GM12892 (cell line): ENCODE results near the gene CYB5R3.

Experiments
- DNase-seq: peaks from one replicate; pipeline ENCODE4 v3.0.0; 2011; ENCODE audit not compliant: insufficient read length
- FAIRE-seq: peaks from 2 replicates; lab custom pipeline; 2011; peaks lifted over from hg19 to GRCh38; lab: Jason Lieb, UNC
- POLR2A ChIP-seq: IDR thresholded peaks from 2 replicates; pipeline ENCODE4 v1.6.1; 2011; ENCODE audit warnings: low read depth, low read length, control low read depth
- POLR2AphosphoS5 ChIP-seq: IDR thresholded peaks from 2 replicates; pipeline ENCODE4 v1.6.1; 2011; ENCODE audit warnings: low read depth, low read length, control low read depth
- TAF1 ChIP-seq: IDR thresholded peaks from 2 replicates; pipeline ENCODE4 v1.6.1; 2011; ENCODE audit warnings: low read depth, mild to moderate bottlenecking, control low read depth, low read length, borderline replicate concordance

Gene CYB5R3

GRCh38 chr22:42642806-42643633, 6.2 kb downstream of the CYB5R3 start:
- DNase-seq (no peak), FAIRE-seq (peak; percentile 83)
- no peak for TF ChIP-seq POLR2A
- TF ChIP-seq POLR2AphosphoS5 = no peak
- no peak for TF ChIP-seq TAF1

DNA sequence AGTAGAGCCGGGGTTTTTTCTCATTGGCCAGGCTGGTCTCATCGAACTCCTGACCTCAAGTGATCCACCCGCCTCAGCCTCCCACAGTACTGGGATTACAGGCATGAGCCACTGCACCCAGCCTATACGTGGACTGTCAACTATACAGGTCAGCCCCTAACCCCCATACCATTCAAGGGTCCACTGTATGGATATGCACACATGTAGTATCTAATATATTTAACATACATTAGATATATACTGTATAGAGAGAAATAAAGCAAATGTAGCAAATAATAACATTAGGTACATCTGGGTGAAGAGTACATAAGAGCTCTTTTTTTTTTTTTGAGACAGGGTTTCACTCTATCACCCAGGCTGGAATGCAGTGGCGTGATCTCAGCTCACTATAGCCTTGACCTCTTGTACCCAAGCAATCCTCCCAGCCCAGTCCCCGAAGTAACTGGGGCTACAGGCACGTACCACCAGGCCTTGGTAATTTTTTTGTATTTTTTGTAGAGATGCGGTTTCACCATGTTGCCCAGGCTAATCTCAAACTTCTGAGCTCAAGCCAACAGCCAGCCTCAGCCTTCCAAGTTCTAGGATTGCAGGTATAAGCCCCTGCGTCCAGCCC, 7.3 kb downstream of the CYB5R3 start:
- no peak for FAIRE-seq
- TF ChIP-seq POLR2AphosphoS5 = no peak
- TF ChIP-seq TAF1 = no peak
- TF ChIP-seq POLR2A = no peak
- no peak for DNase-seq

GRCh38 chr22:42639541-42640241, 9.5 kb downstream of the CYB5R3 start:
- no peak for DNase-seq
- TF ChIP-seq POLR2A (no peak), TAF1 (no peak), POLR2AphosphoS5 (no peak)
- no peak for FAIRE-seq

DNA sequence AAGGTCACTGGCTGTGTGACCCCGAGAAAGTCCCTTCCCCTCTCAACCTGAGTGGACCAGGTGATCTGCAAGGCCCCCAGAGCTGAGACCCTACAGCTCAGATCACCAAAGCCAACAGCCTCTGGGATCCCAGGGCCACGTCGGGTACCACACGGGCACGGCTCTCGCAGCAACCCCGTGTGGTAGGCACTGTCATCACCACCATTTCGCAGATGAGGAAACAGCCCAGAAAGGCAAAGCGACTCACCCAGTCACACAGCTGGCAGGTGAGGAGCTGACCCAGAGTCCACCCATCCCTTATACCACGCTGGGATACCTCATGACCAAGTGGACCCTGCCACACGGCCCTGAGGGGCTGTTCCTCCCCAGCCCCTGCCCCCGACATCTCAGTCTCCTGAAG, 11.6 kb downstream of the CYB5R3 start:
- FAIRE-seq (no peak), DNase-seq (no peak)
- TF ChIP-seq POLR2AphosphoS5 (no peak), TAF1 (no peak), POLR2A (no peak)

GRCh38 chr22:42636506-42636905, 12.7 kb downstream of the CYB5R3 start:
- no peak for DNase-seq
- no peak for TF ChIP-seq POLR2A
- no peak for TF ChIP-seq TAF1
- no peak for TF ChIP-seq POLR2AphosphoS5
- no peak for FAIRE-seq

- FAIRE-seq (no peak), DNase-seq (no peak)
- TF ChIP-seq POLR2A (no peak), POLR2AphosphoS5 (no peak), TAF1 (no peak)
Measured at GRCh38 chr22:42635531-42635930, 13.7 kb downstream of the CYB5R3 start.

DNA sequence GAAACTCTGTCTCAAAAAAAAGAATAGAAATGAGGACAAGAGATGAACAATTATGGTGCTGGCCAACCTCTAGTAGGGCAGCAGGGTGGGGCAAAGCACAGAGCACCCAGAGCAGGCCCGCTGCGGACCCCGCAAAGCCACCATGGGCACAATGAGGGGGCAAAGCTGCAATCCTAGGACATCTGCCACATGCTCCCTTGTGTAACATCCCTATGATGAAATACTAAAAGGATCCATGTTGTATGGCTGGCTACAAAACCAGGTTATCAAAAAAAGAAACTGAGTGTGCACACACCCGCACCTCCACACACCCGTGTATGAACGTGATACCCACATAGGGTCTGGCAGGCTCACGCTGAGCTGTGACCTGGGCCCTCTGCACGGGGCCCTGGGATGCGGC, 16.2 kb downstream of the CYB5R3 start:
- no peak for DNase-seq

DNA sequence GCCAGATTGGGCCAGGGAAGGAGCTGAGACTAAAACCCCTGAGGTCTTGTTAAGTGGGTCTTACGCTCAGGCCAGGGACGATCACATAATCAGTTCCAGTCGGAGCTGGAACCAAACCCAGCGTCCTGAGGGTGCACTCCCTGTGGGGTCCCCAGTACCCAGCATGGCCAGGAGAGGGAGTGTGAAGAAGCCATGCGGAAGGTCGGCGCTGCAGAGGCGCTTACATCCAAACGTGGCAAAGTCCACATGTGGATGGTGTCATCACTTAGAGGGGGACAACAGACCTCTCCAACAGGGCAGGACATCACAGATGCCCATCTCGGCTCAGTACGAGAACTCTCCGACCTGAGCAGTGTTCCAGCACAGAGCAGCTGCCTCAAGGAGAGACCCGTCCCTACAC, 17.1 kb downstream of the CYB5R3 start:
- TF ChIP-seq TAF1 (no peak), POLR2AphosphoS5 (no peak)
- peak; percentile 31 for DNase-seq
- no peak for FAIRE-seq

More for the DNA sequence above, 16.2 kb downstream of the CYB5R3 start:
- TF ChIP-seq POLR2AphosphoS5 = no peak
- no peak for TF ChIP-seq POLR2A
- TF ChIP-seq TAF1 = no peak
- FAIRE-seq = no peak

- no peak for TF ChIP-seq POLR2AphosphoS5
- no peak for TF ChIP-seq POLR2A
- TF ChIP-seq TAF1 = no peak
- no peak for FAIRE-seq
- DNase-seq = peak; percentile 20
Measured at GRCh38 chr22:42630901-42631602, 18.1 kb downstream of the CYB5R3 start.

DNA sequence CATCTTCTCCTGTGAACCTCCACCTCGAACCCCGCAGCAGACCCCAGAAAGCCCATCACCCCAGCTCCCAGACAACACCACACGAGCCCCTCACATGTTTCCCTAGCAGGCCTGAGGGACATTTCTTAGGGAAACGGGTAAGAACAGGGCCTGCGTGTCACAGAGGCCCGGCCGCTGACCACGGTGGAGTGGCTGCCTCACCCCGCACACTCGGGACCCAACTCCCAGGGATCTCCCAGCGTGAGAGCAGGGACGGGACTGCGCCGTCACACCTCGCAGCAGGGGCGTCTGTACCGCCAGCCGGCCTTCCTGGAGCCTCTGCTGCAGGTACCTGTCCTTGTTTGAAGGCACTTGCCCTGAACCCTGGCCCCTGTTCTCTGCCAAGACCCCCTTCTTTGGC, 19.0 kb downstream of the CYB5R3 start:
- FAIRE-seq (no peak), DNase-seq (no peak)
- TF ChIP-seq POLR2AphosphoS5 (no peak), TAF1 (no peak), POLR2A (no peak)

DNA sequence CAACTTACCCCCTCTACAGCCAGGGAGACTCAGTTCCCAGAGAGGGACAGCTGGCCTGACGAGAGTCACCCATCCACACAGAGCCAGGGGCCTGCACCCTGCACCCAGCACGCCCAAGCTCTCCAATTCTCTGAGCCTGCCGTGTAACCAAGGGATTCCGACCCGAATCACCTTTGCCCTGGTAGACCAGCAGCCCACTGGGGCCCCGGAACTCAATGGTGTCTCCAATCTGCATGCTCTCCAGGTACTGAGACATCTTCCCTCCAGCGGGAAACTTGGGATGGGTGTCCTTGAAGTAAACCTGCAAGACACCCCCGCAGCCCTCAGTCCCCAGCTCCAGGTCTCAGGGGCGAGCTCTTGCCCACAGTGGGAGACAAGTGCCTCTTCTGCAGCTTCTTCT, 21.2 kb downstream of the CYB5R3 start:
- FAIRE-seq (no peak), DNase-seq (no peak)
- TF ChIP-seq POLR2A = no peak
- no peak for TF ChIP-seq TAF1
- TF ChIP-seq POLR2AphosphoS5 = no peak
